Germinal center (tissue), 1 donor: Measurements from ENCODE around the gene SATB2.

Source experiments
- DNase-seq: peaks from one replicate; pipeline ENCODE4 v3.0.0; 2012; ENCODE audit warnings: mixed read lengths, low spot score

The SATB2 gene

DNA sequence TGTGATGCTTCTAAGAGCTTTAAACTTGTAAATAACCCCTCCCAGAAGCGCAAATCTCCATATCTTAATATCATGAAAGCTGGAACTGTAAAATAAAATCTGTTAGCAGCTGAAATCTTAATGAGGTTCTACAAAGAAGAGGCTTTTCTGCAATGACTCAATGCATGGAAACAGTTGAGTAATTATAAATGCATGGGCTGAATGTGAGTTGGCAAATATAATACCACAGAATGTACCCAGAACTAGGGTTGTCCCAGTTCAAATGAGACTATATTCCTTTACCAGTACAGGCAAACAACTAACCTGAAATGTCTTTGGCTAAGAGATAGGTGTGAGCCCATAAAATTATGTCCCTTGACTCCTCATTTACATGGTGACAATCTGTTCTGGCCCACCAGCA is 52.9 kb downstream of the SATB2 start:
- no peak for DNase-seq

DNA sequence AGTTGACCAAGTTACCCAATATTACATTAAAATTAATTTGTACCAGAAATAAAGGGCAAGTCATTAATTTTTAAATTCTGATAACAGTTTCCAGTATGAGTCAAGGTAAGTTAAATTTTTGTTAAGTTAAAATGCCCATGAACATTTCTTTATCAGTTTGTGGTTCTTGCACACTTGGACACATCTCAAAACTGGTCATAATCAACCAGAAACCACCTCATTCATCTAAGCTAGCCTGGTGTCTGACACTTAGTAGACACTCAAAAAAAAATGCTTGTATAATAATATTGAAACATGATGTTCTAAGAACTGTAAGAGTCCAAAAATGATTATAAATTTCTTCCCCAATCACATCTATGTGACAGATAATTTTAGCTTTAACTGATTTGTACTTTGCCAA is 62.4 kb downstream of the SATB2 start:
- no peak for DNase-seq

DNA sequence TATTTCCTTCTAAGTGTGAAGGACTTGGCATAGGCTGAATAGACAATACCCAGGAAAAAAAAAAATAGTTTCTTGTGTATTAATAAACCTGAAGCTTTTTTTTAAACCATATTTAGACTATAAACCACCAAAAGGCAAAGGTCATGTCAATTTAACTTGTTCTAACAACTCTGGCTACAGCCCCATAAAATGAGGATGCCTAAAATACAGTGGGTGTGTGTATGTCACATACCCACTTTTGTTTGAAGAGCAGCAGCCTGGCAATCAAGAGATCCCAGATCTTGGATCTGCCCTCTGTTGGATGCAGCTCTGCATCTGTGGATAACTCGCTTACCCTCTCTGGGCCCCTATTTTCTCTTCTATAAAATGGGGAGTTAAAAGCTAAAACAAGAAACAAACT is 65.4 kb downstream of the SATB2 start:
- no peak for DNase-seq

DNA sequence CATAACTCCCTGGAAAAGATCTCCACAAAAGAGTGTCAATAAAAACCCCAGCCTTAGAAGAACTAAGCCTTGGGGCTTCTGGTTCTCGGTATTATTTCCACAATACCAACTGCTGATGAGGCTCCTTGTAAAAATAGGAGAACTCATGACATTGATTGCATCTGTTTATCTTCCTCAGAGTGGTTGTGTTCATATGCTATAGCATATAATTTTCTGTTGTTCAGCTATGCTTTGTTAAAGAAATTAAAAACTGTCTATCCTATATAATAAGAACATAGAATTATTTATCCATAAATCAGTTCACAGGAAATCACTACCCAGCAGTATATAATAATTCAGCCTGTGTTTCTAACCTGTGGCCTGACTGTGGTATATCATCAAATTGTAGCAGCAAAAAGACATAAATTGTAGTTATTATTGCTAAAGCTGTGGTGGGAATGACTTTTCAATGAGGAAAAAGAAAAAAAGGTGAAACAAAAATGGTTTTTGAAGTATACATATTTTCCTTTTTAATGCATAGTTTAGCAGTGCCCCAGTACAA is 68.9 kb downstream of the SATB2 start:
- no peak for DNase-seq

DNA sequence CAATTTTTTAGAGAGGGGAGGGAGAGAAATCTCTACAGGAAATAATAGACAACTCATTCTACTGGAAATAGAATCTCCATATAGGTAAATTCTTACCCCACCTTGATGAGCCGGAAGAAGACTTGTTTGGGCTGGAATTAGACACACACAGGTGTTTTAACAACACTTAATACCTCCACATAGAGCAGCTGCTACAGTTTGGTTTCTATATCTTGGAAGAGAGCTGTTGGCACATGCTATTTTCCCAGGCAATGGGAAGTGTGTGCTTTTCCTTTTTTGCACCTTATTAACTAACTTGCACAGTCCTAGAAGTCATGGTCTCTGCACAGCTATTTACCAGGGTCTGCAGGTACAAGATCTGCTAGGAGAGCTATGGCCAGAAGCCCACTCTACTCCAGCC is 73.7 kb downstream of the SATB2 start:
- no peak for DNase-seq

DNA sequence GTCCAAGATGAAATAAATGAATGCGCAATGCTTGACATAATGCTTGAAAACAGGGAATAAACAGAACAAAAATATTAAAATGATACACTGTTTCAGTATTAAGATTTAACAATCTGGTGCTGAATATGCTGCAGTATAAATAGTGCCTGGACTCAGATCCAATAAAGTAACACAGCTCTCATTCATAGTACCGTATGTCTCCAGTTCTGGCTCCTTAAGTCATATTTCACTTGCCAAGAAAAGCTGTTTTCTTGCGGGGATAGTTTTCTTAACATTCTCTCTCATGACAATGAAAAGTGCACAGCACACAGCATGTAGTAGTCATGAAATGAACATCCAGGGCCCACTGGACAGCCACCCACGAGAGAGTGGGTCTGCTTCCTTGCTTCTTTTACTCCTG is 74.7 kb downstream of the SATB2 start:
- no peak for DNase-seq

DNA sequence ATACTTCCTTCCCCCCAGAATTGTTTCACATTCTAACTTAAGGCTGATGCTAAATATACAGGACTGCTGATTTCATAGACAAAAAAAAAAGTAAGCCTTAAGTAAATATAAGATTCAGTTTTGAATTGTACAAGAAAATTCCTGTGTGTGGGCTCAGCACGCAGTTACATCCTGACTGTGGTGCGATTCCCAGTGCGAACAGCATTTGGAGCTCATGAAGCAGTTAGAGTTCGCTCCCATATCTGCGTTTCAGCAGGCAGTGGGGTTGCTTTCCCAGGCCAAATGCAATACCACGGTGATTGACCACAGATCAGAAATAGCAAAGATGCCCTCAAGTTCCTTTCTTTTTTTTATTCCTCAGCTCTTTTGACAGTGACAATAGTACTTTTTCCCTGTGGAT is 75.6 kb downstream of the SATB2 start:
- DNase-seq: no peak

DNA sequence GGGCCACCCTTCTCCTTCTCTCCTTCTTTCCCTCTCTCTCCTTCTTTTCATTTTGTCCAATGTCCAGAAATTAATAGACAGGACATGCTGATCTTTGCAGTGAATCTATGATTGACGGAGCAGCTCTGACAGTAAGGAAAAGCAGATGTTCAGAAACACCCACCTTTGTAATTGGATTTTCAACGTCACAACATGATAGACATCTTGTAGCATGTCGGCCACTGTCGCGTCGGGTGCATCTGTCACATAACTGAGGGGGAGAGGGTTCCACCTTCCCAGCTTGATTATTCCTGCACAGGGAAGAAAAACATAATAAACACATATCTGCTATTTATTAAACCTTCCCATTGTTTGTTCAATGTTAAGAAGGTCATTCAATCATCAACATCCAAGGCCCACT is 76.2 kb downstream of the SATB2 start:
- DNase-seq: no peak

DNA sequence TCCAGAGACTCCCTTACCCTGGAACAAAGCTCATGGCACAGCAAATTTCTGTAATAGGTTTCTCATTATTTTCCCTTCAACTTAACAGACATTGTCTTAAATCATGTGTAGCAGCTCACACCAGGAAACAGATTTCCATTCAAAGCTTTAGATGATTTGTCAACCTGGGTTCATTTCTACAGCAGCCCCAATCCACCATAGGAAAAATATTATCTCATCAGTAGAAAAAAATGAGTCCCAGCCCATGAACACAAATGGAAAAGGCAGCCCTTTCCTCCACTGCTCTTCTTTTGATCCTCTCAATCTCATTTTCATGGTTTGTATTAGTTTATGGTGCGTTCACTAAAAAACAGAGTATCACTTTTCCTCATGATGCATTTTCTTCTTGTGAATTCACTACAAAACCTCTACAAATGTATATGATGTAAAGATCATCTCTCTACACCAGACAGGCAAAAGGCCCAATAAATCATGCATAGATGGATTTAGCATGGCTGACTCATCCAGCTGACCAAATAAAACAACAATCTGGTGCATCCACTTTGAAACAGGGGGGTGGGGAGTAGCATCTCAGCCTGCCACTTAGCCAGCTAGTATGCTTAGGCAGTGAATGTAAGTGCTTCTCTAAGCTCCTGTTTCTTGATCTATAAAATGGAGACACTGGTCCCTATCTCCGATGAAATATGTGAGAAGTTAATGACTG is 78.6 kb downstream of the SATB2 start:
- DNase-seq: no peak

DNA sequence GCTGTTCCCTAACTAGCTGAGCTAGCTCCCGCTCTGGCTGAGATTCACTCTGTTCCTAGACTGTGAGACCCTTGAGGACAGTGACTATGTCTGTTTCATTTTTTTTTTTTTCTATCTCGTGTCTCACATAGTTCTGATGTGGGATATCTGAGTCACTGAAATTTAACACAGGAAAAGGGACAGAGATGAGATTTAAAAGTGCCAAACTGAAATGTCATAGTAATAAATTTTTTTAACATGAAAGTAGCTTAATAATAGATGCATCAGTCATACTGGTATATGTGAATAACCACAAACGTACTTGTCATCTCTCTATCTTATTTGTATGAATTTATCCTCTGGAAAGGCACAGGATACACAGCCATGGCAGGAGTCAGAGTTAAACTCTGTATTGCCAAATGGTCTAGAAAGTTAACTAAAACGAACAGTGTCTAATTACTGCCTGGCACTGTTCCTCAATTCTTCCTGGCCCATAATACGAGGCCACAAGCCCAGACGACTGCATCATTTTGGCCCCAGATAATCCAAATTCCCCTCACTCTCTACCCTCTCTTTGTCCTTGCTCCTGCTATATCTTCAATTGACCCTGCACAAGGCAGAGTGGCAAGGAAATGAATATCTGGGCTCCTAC is 87.5 kb downstream of the SATB2 start:
- DNase-seq: no peak

DNA sequence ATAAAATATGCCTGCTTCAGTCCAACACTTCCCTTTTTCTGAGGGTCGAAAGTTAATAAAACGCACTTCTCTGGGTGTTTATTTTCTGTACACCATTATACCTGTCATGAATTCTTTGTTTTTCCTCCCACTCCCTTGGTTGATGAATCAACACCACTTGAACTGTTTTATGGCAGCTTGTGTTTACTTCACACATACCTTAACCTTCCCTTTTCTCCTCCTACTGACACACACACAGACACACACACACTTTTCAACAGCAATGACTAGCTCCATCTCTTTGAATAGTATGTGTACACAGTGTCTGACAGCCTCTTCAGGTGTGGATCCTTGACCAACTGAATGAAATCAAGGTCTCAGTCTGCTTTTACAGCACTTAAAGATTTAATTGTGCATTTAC is 91.3 kb downstream of the SATB2 start:
- no peak for DNase-seq

DNA sequence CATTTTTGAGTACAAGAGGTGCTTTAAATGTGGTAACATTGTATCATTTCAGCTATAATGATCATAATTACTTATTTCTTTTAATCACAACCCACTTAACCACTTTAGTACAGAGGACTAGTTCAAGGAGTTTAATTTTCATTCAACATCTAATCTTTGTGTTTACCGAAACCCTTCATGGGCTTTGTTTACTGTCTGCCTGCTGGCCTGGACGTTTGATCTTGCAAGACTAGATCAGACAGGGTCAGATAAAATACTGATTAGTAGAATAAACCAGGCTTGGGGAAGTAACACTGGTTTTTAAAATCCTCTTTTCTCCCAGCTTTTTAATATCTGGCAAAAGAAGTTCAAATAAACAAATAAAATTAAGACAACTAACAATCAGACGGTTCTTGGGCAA is 93.6 kb downstream of the SATB2 start:
- no peak for DNase-seq

DNA sequence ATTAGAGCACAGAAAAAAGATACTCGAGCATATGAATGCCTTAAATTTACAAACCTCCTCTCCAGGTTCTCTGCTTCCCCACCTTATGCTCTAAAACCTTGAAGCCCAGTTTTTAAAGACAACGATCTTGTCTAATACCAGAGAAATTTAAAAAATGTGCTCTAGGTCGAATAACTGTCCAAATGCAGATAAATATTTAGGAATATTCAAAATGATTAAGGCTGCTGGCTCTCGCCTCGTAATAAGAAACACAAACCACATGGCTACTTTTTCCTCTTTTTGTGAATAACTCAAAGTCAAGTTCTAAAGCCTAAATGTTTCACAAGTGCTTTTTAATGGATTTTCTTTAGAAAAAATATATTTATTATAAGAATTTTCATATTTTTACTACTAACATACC is 101.3 kb downstream of the SATB2 start:
- DNase-seq: no peak

DNA sequence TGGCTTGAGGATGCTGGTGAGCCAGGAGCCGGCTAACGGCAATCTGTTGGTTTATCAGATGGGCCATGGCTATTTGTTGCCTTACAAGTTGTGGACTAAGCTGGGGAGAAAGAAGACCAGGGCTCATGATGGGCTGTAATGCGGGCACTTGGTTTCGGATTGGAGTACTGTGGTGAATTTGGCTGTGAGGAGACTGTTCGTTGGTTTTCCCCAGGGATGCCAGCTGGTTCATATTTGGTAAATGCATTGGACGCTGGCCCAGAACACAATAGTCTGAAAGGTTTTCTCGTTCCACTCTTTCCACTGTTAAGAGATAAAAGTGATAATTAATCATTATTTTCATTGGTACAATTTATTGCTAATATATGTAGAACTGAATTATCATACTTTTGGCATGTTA is 108.9 kb downstream of the SATB2 start:
- no peak for DNase-seq

DNA sequence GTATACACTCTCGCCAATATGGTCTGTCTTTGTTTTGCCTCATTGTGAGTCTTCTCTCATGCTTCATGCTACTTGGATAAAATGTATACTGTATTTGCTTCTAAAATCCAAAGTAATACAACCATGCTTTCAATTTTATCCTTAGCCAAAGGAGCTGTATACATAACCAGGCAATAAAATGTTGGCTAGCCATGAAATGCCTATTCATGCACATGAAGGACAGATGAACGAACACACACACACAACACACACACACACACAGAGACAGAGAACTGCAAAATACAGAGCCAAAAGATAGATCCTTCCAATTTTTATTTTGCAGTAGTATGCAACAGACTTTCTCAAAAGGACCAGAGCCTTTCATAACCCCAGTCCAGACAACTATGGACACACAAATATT is 113.7 kb downstream of the SATB2 start:
- no peak for DNase-seq

DNA sequence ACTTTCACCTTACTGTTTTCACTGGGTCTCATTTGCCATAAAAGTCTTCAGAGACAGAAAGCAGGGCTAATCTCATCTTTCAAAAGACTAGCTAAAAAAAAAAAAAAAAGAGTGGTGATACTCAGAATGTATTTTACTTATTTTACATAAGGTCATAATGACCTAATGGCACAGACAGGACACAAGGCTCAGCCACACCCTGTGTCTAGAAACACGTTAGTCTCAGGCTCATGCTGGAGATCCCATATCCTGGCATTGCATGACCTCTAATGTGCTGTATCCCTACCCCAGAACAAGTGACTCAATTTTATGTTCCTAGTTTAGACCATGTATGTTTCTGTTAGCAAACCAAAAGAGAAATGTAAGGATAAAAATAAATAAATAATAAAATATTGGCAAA is 115.4 kb downstream of the SATB2 start:
- DNase-seq: no peak

DNA sequence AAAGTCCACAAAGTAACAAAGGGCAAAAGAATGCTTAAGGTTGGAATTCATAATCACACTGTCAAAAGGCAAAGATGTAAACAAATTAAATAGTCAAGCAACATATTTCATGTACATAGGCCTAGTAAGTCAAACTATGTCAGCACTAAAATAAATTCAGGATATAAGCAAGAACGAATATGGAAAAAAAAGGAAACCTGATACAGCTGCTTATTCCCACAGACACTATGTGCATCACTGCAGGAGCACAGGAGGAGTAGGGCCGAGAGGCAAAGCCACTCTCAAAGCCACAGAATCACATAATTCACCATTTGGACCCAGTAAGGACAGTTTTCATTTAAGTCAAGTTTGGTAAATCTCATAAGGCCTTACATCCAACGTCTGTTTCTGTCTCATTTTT is 116.6 kb downstream of the SATB2 start:
- no peak for DNase-seq

DNA sequence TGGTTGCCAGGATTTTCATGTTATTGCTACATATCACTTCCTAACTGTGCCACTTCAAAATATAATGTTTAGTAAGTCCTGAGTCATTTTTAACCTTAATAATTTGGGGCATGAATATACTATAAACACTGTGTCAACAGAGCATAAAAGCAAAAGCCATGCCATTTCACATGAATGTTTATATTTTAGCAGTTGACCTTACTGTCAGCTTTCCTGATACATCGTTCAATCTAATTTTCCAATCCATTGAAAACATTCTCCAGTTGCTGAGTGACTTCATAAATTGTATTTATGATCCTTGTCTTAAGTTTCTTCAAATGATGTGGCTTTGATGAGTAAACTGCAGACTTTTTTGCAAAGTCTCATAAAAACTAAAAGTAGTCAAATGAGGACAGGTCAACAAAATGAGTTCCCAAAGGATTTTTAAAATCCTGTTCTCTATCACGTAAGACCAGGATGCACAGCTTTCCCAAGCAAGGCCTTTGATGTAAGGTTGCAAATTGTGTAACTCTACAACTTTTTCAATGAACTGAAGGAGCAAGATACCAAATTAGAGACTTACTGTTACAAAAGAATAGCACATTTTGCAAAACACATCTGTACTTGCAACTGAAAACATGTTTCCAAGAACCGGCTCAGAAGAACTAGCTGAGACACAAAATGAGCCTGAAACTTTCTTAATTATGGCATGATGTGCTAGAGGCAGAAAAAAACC is 117.7 kb downstream of the SATB2 start:
- DNase-seq: no peak

DNA sequence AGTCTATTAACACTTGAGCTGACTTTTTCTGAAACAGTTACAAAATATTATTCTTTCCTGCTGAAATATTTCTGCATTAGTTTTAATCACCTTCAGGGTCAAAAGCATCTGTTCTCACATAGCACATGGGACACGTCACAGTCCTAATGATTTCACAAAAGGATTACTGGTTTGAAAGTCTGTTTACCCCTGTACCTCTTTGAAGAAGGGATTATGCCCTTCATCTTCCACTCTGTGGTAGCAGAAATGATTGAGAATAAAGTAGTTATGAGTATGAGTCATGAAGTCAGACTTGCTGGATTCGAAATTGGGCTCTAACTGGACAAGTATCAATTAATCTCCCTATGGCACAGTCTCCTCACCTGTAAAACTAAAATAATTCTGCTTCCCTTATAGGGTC is 121.2 kb downstream of the SATB2 start:
- no peak for DNase-seq

DNA sequence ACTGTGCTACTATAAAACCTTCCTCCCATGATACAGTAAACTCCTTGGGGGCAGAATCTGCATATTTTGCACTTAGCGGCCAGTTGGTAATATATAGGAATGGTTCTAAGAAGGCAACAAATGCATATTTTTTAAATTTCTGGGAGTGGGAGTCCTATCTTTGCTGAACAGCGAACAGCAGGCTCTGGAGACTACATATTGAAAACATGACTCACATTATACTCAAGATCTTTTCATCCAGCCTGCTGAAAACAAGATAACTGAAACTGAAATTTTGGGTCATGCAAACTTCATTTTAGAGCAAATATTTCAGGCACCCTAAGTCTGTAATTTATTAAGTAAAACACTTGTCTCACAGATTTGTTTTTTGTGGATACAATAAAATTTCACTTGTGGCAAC is 122.2 kb downstream of the SATB2 start:
- no peak for DNase-seq

DNA sequence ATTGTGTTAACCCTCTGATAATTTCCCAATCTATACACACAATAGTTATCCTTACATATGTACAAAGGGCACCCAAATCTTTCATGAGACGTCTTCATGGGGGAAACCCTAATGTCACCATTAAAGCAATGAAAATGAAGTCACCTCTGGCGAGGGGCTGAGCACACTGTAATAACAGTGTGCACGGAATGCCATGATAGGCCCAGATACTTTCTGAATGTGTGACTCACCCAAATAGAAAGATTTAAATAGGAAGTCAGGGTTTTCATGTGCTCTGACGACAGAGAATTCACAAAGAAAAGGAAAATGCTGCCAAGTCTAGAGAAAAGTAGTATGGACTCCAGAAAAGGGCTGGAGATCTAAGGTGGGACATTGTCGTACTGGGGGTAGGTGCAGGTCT is 128.3 kb downstream of the SATB2 start:
- no peak for DNase-seq

DNA sequence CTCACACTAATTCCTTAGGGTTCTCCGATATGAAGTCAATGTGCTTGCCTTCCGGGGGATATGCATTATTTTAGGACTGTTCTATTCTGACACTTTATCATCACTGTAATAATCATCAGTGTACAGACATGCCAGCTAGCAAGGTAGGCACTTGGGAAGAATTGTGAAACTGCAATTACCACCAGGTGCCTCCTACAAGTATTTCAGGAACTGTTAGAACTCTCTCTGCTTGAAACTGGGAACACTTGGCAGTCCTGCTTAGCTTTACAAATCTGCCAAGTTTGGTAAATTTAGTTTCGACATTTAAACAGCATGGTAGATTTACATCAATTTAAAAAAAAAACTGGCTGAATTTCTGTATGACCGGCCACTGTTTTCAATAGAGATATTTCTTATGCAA is 128.7 kb downstream of the SATB2 start:
- DNase-seq: no peak

DNA sequence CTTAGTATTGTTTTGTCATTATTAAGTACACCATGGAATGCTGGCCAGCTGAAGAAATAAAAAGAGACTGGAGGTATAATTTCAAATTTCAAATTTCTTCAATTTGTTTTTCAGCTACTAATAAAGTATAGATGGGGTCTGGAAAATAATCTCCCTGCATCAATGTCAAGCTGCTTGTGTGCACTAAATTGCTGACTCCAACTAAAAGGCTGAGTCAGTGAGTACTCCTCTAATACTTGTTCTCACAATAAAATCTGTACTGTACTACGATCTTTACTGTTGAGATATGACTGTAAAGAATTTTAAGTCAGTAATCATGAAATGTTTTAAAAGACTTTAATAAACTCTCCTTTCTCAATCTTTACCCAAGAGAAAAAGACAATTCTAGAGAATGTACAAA is 131.9 kb downstream of the SATB2 start:
- no peak for DNase-seq
